ENCODE data around the gene HM13.

Gene HM13

DNA sequence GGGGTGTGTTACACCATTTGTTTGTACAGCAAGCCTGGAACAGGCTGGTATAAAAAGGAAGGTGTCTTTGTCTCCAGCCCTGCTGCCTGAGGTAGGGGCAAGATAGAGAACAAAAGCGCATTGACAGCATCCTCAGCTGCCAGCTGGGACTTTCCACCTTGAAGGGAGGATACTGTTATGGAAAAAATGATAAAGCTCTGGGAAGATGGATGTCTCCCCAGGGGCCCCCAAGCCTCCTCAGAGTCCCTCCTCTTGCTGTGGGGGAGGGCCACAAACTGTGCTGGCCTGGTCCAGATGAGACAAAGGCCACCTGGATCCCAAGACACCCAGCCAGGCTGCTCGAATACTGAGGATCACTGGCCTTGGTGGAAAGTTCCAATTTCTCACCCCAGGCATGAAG lies 26.1 kb upstream of the HM13 start:
- TF ChIP-seq, protein P1, sequence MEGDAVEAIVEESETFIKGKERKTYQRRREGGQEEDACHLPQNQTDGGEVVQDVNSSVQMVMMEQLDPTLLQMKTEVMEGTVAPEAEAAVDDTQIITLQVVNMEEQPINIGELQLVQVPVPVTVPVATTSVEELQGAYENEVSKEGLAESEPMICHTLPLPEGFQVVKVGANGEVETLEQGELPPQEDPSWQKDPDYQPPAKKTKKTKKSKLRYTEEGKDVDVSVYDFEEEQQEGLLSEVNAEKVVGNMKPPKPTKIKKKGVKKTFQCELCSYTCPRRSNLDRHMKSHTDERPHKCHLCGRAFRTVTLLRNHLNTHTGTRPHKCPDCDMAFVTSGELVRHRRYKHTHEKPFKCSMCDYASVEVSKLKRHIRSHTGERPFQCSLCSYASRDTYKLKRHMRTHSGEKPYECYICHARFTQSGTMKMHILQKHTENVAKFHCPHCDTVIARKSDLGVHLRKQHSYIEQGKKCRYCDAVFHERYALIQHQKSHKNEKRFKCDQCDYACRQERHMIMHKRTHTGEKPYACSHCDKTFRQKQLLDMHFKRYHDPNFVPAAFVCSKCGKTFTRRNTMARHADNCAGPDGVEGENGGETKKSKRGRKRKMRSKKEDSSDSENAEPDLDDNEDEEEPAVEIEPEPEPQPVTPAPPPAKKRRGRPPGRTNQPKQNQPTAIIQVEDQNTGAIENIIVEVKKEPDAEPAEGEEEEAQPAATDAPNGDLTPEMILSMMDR (IDR thresholded peaks at IDR 0.05; ENCODE audit: control insufficient read depth, extremely low read depth, insufficient read depth), result no peak
- DNase-seq (ENCODE audit: low read depth), result no peak
- H3K4me3 ChIP-seq (ENCODE audit: low read depth, low read length), result no peak overlapping the region

DNA sequence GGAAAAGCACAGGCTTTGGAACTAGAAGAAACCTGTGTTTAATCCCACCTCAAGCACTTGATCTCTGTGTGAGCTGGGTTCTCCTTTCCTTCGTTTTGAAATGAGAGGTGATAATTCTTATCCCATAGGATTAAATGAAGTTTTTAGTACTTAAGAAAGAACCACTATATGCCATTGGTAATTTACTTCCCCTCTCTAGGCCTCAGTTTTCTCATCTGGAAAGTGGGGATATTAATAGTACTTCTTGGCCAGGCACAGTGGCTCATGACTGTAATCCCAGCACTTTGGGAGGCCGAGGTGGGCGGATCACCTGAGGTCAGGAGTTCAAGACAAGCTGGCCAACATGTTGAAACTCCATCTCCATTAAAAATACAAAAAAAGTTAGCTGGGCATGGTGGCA lies 25.1 kb upstream of the HM13 start:
- TF ChIP-seq, protein P1 (IDR thresholded peaks at IDR 0.05; ENCODE audit: control insufficient read depth, extremely low read depth, insufficient read depth), result no peak
- DNase-seq (ENCODE audit: low read depth), result no peak
- H3K4me3 ChIP-seq (ENCODE audit: low read depth, low read length), result no peak overlapping the region

DNA sequence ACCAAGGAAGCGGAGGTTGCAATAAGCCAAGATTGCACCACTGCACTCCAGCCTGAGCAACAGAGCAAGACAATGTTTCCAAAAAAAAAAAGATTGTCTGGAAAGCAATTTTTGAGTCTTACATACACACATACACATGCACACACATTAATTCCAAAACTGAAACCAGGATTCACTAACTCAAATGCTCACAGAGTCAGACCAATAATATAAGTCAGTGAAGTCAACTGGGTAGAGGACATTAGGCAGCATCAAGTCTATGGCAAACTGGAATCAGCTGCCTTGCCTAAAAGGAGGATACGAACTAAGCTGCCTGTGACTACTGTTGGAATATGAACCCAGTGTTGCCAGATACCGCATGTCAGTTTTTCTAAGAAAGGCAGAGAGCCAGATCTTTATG lies 23.5 kb upstream of the HM13 start:
- DNase-seq (ENCODE audit: low read depth), result no peak
- TF ChIP-seq, protein P1 (IDR thresholded peaks at IDR 0.05; ENCODE audit: control insufficient read depth, extremely low read depth, insufficient read depth), result no peak
- no peak overlapping the region for H3K4me3 ChIP-seq (ENCODE audit: low read depth, low read length)

DNA sequence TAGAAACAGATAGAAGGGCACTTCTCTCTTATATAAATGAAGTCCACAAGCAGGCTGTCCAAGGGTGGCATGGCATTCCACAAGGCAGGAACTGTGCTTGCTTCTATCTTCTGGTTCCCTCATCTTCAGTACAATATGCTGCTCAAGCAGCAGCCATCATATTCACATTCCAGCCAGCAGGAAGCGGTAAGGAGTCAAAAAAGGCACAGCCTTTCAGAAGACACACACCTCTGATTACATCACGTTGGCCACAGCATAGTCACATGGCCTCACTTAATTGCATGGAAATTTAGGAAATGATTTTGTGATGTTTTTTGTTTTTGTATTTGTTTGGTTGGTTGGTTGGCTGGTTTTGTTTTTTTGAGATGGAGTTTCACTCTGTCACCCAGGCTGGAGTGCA lies 20.1 kb upstream of the HM13 start:
- no peak for DNase-seq (ENCODE audit: low read depth)
- TF ChIP-seq, protein P1 (IDR thresholded peaks at IDR 0.05; ENCODE audit: control insufficient read depth, extremely low read depth, insufficient read depth), result peak; percentile 36
- no peak overlapping the region for H3K4me3 ChIP-seq (ENCODE audit: low read depth, low read length)

DNA sequence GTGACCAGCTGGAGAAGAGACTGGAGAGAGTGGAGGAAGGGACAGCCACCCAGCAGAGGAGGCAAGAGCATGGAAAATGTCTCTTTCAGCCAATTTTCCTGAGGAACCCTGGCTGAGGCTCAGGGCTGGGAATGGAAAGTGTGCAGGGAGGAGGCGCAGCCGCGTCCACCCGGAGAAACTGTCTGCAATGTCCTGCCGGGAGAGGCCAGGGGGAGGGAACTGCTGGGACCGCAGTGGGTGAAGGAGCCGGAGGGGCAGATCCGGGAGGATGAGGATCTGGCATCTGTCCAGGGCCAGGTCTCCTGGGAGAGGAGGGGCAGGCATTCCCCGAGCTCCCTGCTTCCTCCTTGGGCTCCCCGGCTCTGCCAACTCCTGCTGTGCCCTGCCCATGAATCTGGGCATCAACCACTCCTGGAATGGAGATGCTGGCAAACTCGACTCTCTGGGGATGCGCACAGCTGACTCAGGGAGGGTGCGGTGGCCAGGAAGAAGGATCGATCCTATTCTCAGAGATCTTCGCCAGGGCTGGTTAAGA lies 17.4 kb upstream of the HM13 start:
- no peak for DNase-seq (ENCODE audit: low read depth)
- TF ChIP-seq, protein P1 (IDR thresholded peaks at IDR 0.05; ENCODE audit: control insufficient read depth, extremely low read depth, insufficient read depth), result no peak
- H3K4me3 ChIP-seq (ENCODE audit: low read depth, low read length), result no peak overlapping the region

DNA sequence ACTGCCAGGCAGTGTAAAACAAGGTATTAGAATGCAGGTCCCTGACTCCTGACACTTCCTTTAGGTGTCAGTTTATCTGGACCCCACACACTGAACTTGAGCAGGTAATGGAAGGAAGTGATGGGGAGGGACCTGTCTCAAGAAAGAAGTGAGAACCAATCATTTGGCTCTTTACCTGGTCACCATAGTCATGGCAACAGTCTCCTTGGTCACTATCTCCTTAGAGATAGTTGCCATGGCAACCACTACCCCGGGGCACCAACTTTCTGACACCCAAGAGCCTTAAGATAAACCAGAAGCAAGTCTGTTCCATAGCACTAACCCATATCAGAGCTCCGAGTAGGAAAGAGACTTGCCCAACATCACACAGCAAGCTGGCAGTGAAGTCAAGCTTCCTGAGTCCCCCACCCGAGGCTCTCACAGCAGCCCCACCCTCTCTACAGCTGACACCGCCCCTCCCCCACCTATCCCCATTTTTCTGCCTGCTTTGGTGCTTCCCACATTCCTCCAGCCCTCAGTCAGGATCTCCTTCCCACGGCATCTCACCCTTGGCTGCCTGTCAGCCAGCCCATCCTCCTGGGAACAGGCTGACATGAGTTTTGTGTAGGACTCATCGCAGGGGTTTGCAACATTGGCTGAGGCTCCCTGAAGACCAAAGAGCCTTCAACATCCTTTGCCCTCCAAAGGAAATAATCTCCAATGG lies 16.3 kb upstream of the HM13 start:
- H3K4me3 ChIP-seq (ENCODE audit: low read depth, low read length), result no peak overlapping the region
- no peak for DNase-seq (ENCODE audit: low read depth)
- TF ChIP-seq, protein P1 (IDR thresholded peaks at IDR 0.05; ENCODE audit: control insufficient read depth, extremely low read depth, insufficient read depth), result no peak

DNA sequence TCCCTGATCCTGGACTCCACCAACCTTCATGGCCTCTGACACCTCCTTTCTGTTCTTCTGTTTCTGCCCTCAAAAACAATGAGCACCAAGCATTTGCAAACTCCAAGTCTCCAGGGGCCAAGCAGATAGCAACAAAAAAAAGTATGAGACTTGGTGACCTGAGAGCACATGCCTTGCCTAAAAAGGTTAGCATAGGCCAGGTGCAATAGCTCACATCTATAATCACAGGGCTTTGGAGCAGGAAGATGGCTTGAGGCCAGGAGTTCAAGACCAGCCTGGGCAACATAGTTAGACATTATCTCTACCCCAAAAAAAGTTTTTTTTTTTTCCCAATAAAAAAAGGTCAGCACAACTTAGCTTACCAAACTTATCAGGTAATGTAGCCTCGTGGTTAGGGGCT lies 13.7 kb upstream of the HM13 start:
- no peak for DNase-seq (ENCODE audit: low read depth)
- TF ChIP-seq, protein P1 (IDR thresholded peaks at IDR 0.05; ENCODE audit: control insufficient read depth, extremely low read depth, insufficient read depth), result no peak
- no peak overlapping the region for H3K4me3 ChIP-seq (ENCODE audit: low read depth, low read length)
